ENCODE results near the gene AMZ1. TPM values are rescaled to one million over a fixed set of nuclear protein-coding genes. Genes with fewer than 3 reads are reported as not detected.
A peak's percentile ranks its signal among the peaks of the same experiment; 100 is the strongest.
"Not testable (repeated sequence)": the region's sequence is repeated elsewhere in the genome, so short reads cannot be mapped to it uniquely, and the experiment has no call there.

AMZ1 gene
- total RNA-seq, 2 donors from 2014 or later: not detected

DNA sequence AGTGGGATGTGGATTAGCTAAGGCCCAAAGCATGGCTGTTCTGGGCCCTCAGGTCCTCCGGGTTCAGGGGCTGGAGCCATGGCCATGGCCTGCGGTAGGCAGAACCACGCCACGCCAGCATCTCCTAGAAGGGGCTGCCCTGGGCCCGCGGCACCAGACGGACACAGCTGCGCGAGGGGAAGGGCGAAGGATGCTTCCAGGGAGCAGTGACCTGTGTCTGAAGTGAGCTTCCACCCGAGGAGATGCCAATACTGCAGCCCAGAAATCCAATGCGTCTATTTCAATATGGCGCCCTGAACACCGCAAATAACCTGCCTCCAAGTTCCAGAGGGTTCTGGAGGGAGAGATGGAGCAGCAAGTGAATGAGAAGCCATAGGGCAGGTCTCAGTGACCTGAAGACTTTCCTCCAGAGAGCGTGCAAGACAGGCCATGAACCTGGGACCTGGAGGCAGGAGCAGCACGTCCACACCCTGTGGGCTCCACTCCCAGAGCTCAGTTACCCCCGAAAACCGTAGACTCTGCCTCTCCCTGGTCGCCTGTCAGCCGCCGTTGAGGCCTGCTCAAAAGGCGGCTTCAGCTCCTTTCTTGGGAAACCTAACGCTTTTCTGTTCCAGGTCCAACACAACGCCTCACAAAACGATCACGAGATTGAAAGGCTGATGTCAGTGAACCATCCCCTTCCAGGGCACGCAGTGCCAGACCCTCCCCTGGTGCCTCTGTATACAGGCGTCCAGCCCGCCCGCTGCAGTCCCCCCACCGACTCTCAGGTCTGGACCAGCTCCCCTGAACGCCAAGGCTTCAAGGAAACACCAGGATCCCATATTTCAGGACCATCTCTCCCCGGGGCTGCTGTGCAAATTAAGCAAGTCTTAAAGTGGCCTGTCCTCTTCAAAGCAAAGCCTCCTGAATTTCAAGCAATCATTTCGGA, 37.4 kb downstream of the AMZ1 start:
- no peak for ATAC-seq
- no peak overlapping the region for H3K4me3 ChIP-seq
- intact Hi-C loops (cut with DNase I): no loop called here
- H3K9me3 ChIP-seq: no peaks in the 10 kb centered on the region
- no peaks in the 10 kb centered on the region for H3K4me1 ChIP-seq
- no peak for TF ChIP-seq POLR2A (IDR thresholded peaks at IDR 0.05)
- TF ChIP-seq, protein P1, sequence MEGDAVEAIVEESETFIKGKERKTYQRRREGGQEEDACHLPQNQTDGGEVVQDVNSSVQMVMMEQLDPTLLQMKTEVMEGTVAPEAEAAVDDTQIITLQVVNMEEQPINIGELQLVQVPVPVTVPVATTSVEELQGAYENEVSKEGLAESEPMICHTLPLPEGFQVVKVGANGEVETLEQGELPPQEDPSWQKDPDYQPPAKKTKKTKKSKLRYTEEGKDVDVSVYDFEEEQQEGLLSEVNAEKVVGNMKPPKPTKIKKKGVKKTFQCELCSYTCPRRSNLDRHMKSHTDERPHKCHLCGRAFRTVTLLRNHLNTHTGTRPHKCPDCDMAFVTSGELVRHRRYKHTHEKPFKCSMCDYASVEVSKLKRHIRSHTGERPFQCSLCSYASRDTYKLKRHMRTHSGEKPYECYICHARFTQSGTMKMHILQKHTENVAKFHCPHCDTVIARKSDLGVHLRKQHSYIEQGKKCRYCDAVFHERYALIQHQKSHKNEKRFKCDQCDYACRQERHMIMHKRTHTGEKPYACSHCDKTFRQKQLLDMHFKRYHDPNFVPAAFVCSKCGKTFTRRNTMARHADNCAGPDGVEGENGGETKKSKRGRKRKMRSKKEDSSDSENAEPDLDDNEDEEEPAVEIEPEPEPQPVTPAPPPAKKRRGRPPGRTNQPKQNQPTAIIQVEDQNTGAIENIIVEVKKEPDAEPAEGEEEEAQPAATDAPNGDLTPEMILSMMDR (IDR thresholded peaks at IDR 0.05): no peak
- DNase-seq: peak in 1 of 4 donors; percentile 2
- no peaks in the 10 kb centered on the region for H3K27me3 ChIP-seq
- no peak overlapping the region for H3K27ac ChIP-seq
- 93 to 96% methylated on average over 25 to 34 of the region's 34 CpGs for WGBS, 2 donors
- H3K36me3 ChIP-seq (replicated peaks in 1 of 2; ENCODE audit: insufficient read depth in 1 of 2, low read depth in 2 of 2): no peaks in the 10 kb centered on the region

GRCh38 chr7:2726316-2727018, 38.5 kb downstream of the AMZ1 start:
- Histone ChIP-seq H3K4me3 (no peak overlapping the region), H3K27ac (no peak overlapping the region), H3K36me3 (replicated peaks in 1 of 2; ENCODE audit: insufficient read depth in 1 of 2, low read depth in 2 of 2) (peaks cover 0 to 4% of the 10 kb centered on the region in 2 donors), H3K4me1 (no peaks in the 10 kb centered on the region), H3K27me3 (no peaks in the 10 kb centered on the region), H3K9me3 (no peaks in the 10 kb centered on the region)
- peak in 1 of 4 donors; percentile 2 for DNase-seq
- TF ChIP-seq, protein P1 (IDR thresholded peaks at IDR 0.05): no peak
- no peak for TF ChIP-seq POLR2A (IDR thresholded peaks at IDR 0.05)
- 92 to 93% methylated on average over 3 to 18 of the region's 18 CpGs for WGBS, 2 donors
- intact Hi-C loops (cut with DNase I): no loop called here
- ATAC-seq: no peak

DNA sequence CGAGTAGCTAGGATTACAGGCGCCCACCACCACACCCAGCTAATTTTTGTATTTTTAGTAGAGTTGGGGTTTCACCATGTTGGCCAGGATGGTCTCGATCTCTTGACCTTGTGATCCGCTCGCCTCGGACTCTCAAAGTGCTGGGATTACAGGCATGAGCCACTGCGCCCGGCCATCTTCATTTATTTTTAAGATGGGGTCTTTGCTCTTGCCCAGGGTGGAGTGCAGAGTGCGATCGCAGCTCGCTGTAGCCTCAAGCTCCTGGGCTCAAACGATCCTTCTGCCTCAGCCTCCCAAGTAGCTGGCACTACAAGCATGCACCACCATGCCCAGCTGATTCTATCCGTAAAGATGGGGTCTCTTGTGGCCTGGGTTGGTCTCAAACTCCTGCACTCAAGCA, 39.2 kb downstream of the AMZ1 start:
- ATAC-seq; H3K27me3 ChIP-seq; H3K9me3 ChIP-seq; H3K27ac ChIP-seq; H3K4me1 ChIP-seq; H3K4me3 ChIP-seq; H3K36me3 ChIP-seq (replicated peaks in 1 of 2; ENCODE audit: insufficient read depth in 1 of 2, low read depth in 2 of 2); intact Hi-C loops (cut with DNase I): not testable (repeated sequence)
- DNase-seq: peak in 1 of 4 donors; percentile 3
- 84 to 91% methylated on average over 13 of the region's 13 CpGs for WGBS, 2 donors

GRCh38 chr7:2728316-2729030, 40.5 kb downstream of the AMZ1 start:
- H3K36me3 ChIP-seq (replicated peaks in 1 of 2; ENCODE audit: insufficient read depth in 1 of 2, low read depth in 2 of 2): peaks cover 0 to 4% of the 10 kb centered on the region in 2 donors

More at GRCh38 chr7:2728316-2729030, 40.5 kb downstream of the AMZ1 start:
- WGBS, 2 donors: 67 to 70% methylated on average over 15 of the region's 15 CpGs
- H3K4me3 ChIP-seq: no peak overlapping the region
- intact Hi-C loops (cut with DNase I): no loop called here
- H3K9me3 ChIP-seq: no peaks in the 10 kb centered on the region
- H3K27me3 ChIP-seq: no peaks in the 10 kb centered on the region
- TF ChIP-seq POLR2A (IDR thresholded peaks at IDR 0.05): no peak
- TF ChIP-seq, protein P1 (IDR thresholded peaks at IDR 0.05): no peak
- DNase-seq: no peak
- peak overlapping the region in 1 of 4 donors; percentile 37 for H3K27ac ChIP-seq
- H3K4me1 ChIP-seq: peaks cover 6% of the 10 kb centered on the region
- ATAC-seq: no peak

All from body of pancreas (tissue), 4 donors.